Left kidney (tissue), 2 donors: Measurements from ENCODE around the gene MFSD11. TPM values are rescaled to one million over a fixed set of nuclear protein-coding genes. Genes with fewer than 3 reads are reported as not detected.
A peak's percentile ranks its signal among the peaks of the same experiment; 100 is the strongest.
"Not testable (repeated sequence)": the region's sequence is repeated elsewhere in the genome, so short reads cannot be mapped to it uniquely, and the experiment has no call there.

Experiments
- DNase-seq: peaks from one replicate; pipeline ENCODE4 v3.0.0-alpha.2; 2013
- polyA plus RNA-seq: library from polyadenylated mRNA; unstranded; fragments of 120-200 nt; gene quantifications from one replicate; pipeline ENCODE4 v1.2.1, GENCODE V29; 2013; ENCODE audit not compliant: insufficient read length

MFSD11 gene
- polyA plus RNA-seq, 1 donor: 32.6 TPM

- DNase-seq: peak; percentile 93
Observed at GRCh38 chr17:76726231-76726775, 11.6 kb upstream of the MFSD11 start, which contains the start of gene JMJD6. Gene JMJD6 (minus strand): TSS chr17:76726606. CDS start chr17:76726475, 131 bp downstream.

GRCh38 chr17:76726776-76727718, 10.9 kb upstream of the MFSD11 start, which contains the start of gene METTL23:
Gene METTL23 (plus strand): TSS chr17:76726839. CDS start chr17:76729711, 2,872 bp downstream.
- DNase-seq: no peak

- no peak for DNase-seq
Observed at GRCh38 chr17:76727745-76728456, 10.0 kb upstream of the MFSD11 start.

GRCh38 chr17:76731800-76732733, 5.9 kb upstream of the MFSD11 start:
- not testable (repeated sequence) for DNase-seq

GRCh38 chr17:76732734-76733617, 4.9 kb upstream of the MFSD11 start:
- no peak for DNase-seq

- no peak for DNase-seq
Observed at GRCh38 chr17:76733618-76733957, 4.3 kb upstream of the MFSD11 start.

- DNase-seq: no peak
Observed at GRCh38 chr17:76734080-76734840, 3.7 kb upstream of the MFSD11 start.

- DNase-seq: no peak
Observed at GRCh38 chr17:76735006-76735405, 2.9 kb upstream of the MFSD11 start.

- DNase-seq: no peak
Observed at GRCh38 chr17:76735586-76736348, 2.2 kb upstream of the MFSD11 start.

- no peak for DNase-seq
Observed at GRCh38 chr17:76736349-76737081, 1.4 kb upstream of the MFSD11 start.

GRCh38 chr17:76737082-76737675, 740 bp upstream of the MFSD11 start, which contains the start of gene SRSF2:
Gene SRSF2 (minus strand): TSS chr17:76737331. CDS start chr17:76737160, 171 bp downstream.
- DNase-seq: peak; percentile 98

GRCh38 chr17:76738468-76738850, 540 bp downstream of the MFSD11 start:
- DNase-seq: no peak

GRCh38 chr17:76739568-76740115, 1.7 kb downstream of the MFSD11 start:
- DNase-seq: not testable (repeated sequence)

GRCh38 chr17:76740329-76741118, 2.6 kb downstream of the MFSD11 start:
- DNase-seq: no peak

GRCh38 chr17:76742958-76743357, 5.0 kb downstream of the MFSD11 start:
- no peak for DNase-seq

GRCh38 chr17:76744747-76745146, 6.8 kb downstream of the MFSD11 start:
- DNase-seq: no peak
